Neuronal stem cell (in vitro differentiated cells): ENCODE results near the gene TMEM30B.

Source experiments
- DNase-seq: peaks from one replicate; pipeline ENCODE4 v3.0.0-alpha.2; 2013; ENCODE audit warnings: low spot score
- H2AFZ ChIP-seq: one replicate; pipeline ENCODE4 v1.6.1; 2013; ENCODE audit warnings: mild to moderate bottlenecking, low read length, inconsistent platforms
- H2AK5ac ChIP-seq: 2 replicates; pipeline ENCODE4 v1.6.1; 2013; ENCODE audit warnings: low read depth, mild to moderate bottlenecking, inconsistent platforms, low read length, moderate library complexity, mixed read lengths
- H2BK120ac ChIP-seq: 2 replicates; pipeline ENCODE4 v1.6.1; 2013; ENCODE audit warnings: low read depth, mild to moderate bottlenecking, inconsistent platforms, low read length, moderate library complexity, mixed read lengths
- H2BK12ac ChIP-seq: one replicate; pipeline ENCODE4 v1.6.1; 2013; ENCODE audit warnings: low read length, inconsistent platforms
- H2BK15ac ChIP-seq: 2 replicates; pipeline ENCODE4 v1.6.1; 2013; ENCODE audit warnings: mild to moderate bottlenecking, low read length, inconsistent platforms, mixed read lengths
- H2BK5ac ChIP-seq: one replicate; pipeline ENCODE4 v1.6.1; 2013; ENCODE audit warnings: inconsistent platforms, mild to moderate bottlenecking, low read length, moderate library complexity
- H3K14ac ChIP-seq: one replicate; pipeline ENCODE4 v1.6.1; 2013; ENCODE audit warnings: low read length, inconsistent platforms
- H3K18ac ChIP-seq: 2 replicates; pipeline ENCODE4 v1.6.1; 2013; ENCODE audit warnings: low read length, inconsistent platforms
- H3K23ac ChIP-seq: 2 replicates; pipeline ENCODE4 v1.6.1; 2013; ENCODE audit warnings: low read depth, mild to moderate bottlenecking, mixed read lengths, low read length, inconsistent platforms; ENCODE audit not compliant: poor library complexity
- H3K27ac ChIP-seq: replicated peaks from 3 replicates; pipeline ENCODE4 v1.5.1; 2013; ENCODE audit warnings: low read length, inconsistent platforms
- H3K27me3 ChIP-seq, 3 experiments: 2 replicates each; pipeline ENCODE4 v1.6.1; 2013; ENCODE audit warnings: low read length in 3 of 3, mild to moderate bottlenecking in 2 of 3, inconsistent platforms in 1 of 3, low read depth in 1 of 3, mixed read lengths in 1 of 3, moderate library complexity in 1 of 3; ENCODE audit not compliant: control insufficient read depth in 3 of 3, insufficient read depth in 3 of 3
- H3K36me3 ChIP-seq, 2 donors: replicated peaks in 1 of 2; 2 replicates each; pipeline ENCODE4 v1.6.1; 2013; ENCODE audit warnings: low read length in 2 of 2; ENCODE audit not compliant: control insufficient read depth in 2 of 2, insufficient read depth in 2 of 2
- H3K4ac ChIP-seq: 2 replicates; pipeline ENCODE4 v1.6.1; 2013; ENCODE audit warnings: inconsistent platforms, mild to moderate bottlenecking, low read length, moderate library complexity
- H3K4me1 ChIP-seq, 2 donors: 1 replicate in 1 of 2; 2 replicates in 1 of 2; pipeline ENCODE4 v1.6.1; 2013; ENCODE audit warnings: low read length in 2 of 2, low read depth in 1 of 2; ENCODE audit not compliant: control insufficient read depth in 2 of 2, insufficient read depth in 1 of 2
- H3K4me2 ChIP-seq: one replicate; pipeline ENCODE4 v1.6.1; 2013; ENCODE audit warnings: mild to moderate bottlenecking, low read length, inconsistent platforms; ENCODE audit not compliant: insufficient read depth, poor library complexity, severe bottlenecking
- H3K4me3 ChIP-seq, 2 donors: 2 replicates each; pipeline ENCODE4 v1.5.1; 2013; ENCODE audit warnings: low read length in 2 of 2, mild to moderate bottlenecking in 2 of 2, inconsistent platforms in 1 of 2, moderate library complexity in 1 of 2
- H3K79me1 ChIP-seq: one replicate; pipeline ENCODE4 v1.6.1; 2013; ENCODE audit warnings: low read depth, mild to moderate bottlenecking, inconsistent platforms, low read length, moderate library complexity
- H3K9ac ChIP-seq: one replicate; pipeline ENCODE4 v1.6.1; 2013; ENCODE audit warnings: mild to moderate bottlenecking, low read depth, low read length, inconsistent platforms; ENCODE audit not compliant: poor library complexity
- H3K9me3 ChIP-seq, 2 donors: replicated peaks in 1 of 2; 2 replicates each; pipeline versions ENCODE3 to v1.6.1; 2013; ENCODE audit warnings: low read length in 2 of 2, mild to moderate bottlenecking in 2 of 2, inconsistent platforms in 1 of 2, low read depth in 1 of 2, mixed read lengths in 1 of 2, moderate library complexity in 1 of 2; ENCODE audit not compliant: control insufficient read depth in 2 of 2, insufficient read depth in 1 of 2
- H4K8ac ChIP-seq: one replicate; pipeline ENCODE4 v1.6.1; 2013; ENCODE audit warnings: low read depth, mild to moderate bottlenecking, inconsistent platforms, low read length, moderate library complexity
- H4K91ac ChIP-seq: one replicate; pipeline ENCODE4 v1.6.1; 2013; ENCODE audit warnings: low read length, low read depth, mild to moderate bottlenecking, inconsistent platforms; ENCODE audit not compliant: poor library complexity
- WGBS, 2 donors: extraction: QIAGEN DNeasy Blood & Tissue Kit; methylation state at CpG; one replicate each; pipeline ENCODE4 v1.1.7; 2013; ENCODE audit warnings: missing lambda C conversion rate in 2 of 2, mixed read lengths in 1 of 2; ENCODE audit not compliant: insufficient read length in 2 of 2, insufficient replicate concordance in 1 of 2; ENCODE audit errors: extremely low coverage in 2 of 2; 5-methylcytosine and 5-hydroxymethylcytosine counted together

The TMEM30B gene

DNA sequence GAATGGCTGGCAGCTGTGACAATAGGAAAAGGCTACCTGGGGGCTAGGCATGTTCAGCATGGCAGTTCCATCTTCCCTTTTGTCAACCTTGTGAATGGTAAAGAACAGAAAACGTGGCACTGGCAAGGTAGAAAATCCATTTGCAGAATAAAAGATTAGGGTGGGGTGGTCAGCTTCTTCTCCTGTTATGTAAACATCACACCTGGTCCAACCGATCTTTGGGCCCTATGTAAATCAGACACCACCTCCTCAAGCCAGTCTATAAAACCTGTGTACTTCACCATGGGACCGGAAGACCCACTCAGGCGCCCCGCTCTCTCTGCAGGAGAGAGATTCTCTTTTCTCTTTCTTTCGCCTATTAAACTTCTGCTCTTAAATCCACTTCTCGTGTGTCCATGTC is 19.6 kb upstream of the TMEM30B start:
- Histone ChIP-seq H4K8ac (no peak overlapping the region), H3K79me1 (no peaks in the 10 kb centered on the region), H2BK15ac (no peak overlapping the region), H3K36me3 (no peaks in the 10 kb centered on the region), H3K27ac (no peak overlapping the region), H3K4me2 (no peak overlapping the region), H2AK5ac (no peak overlapping the region), H3K18ac (no peak overlapping the region), H3K4ac (no peak overlapping the region), H3K14ac (no peak overlapping the region), H3K4me3 (no peak overlapping the region), H3K9ac (no peak overlapping the region), H2BK5ac (no peak overlapping the region), H4K91ac (no peak overlapping the region), H3K23ac (no peak overlapping the region), H3K4me1 (no peaks in the 10 kb centered on the region), H3K27me3 (peaks cover 0 to 4% (median 0%) of the 10 kb centered on the region in 3 experiments), H2BK12ac (no peak overlapping the region), H3K9me3 (no peaks in the 10 kb centered on the region), H2BK120ac (no peak overlapping the region), H2AFZ (no peak overlapping the region)
- no peak for DNase-seq
- WGBS, 2 donors: no CpG with 5 or more reads among the region's 7 CpGs

DNA sequence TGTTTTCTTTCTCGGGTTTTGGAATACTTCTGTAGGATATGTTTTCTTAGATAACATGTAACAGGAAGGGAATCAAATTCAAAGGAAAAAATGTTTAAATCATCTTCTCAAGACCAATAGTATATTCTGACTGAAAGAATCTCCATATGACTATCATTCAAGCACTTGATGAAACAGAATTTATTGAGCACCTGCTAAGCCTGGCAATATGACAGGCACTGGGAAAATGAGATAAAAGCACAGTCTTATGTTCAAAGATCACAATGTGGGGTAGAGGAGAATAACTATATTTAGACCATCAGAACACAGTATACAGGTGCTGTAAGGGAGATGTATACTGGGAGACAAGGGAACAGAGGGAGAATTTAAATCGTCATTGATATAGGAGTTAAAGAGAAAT is 19.1 kb upstream of the TMEM30B start:
- Histone ChIP-seq H3K27ac (no peak overlapping the region), H3K14ac (no peak overlapping the region), H3K36me3 (no peaks in the 10 kb centered on the region), H3K18ac (no peak overlapping the region), H3K27me3 (peaks cover 0 to 4% (median 0%) of the 10 kb centered on the region in 3 experiments), H3K4me3 (no peak overlapping the region), H4K8ac (no peak overlapping the region), H3K9me3 (no peaks in the 10 kb centered on the region), H2BK15ac (no peak overlapping the region), H2BK12ac (no peak overlapping the region), H3K79me1 (no peaks in the 10 kb centered on the region), H2AFZ (no peak overlapping the region), H3K23ac (no peak overlapping the region), H3K9ac (no peak overlapping the region), H4K91ac (no peak overlapping the region), H3K4ac (no peak overlapping the region), H3K4me1 (no peaks in the 10 kb centered on the region), H2AK5ac (no peak overlapping the region), H2BK5ac (no peak overlapping the region), H3K4me2 (no peak overlapping the region), H2BK120ac (no peak overlapping the region)
- DNase-seq: no peak
- 100% methylated on average over 1 of the region's 2 CpGs; no CpG with 5 or more reads in 1 of the 2 donors for WGBS, 2 donors

- Histone ChIP-seq H3K4me2 (no peak overlapping the region), H3K27me3 (peaks cover 0 to 4% (median 0%) of the 10 kb centered on the region in 3 experiments), H4K8ac (no peak overlapping the region), H3K23ac (no peak overlapping the region), H3K27ac (no peak overlapping the region), H3K4me1 (no peaks in the 10 kb centered on the region), H3K9ac (no peak overlapping the region), H3K9me3 (no peaks in the 10 kb centered on the region), H2AK5ac (no peak overlapping the region), H3K4me3 (no peak overlapping the region), H4K91ac (no peak overlapping the region), H3K18ac (no peak overlapping the region), H2BK120ac (no peak overlapping the region), H2AFZ (no peak overlapping the region), H2BK5ac (no peak overlapping the region), H3K36me3 (no peaks in the 10 kb centered on the region), H3K79me1 (no peaks in the 10 kb centered on the region), H2BK12ac (no peak overlapping the region), H3K4ac (no peak overlapping the region), H2BK15ac (no peak overlapping the region), H3K14ac (no peak overlapping the region)
- no CpG with 5 or more reads among the region's 3 CpGs for WGBS, 2 donors
- no peak for DNase-seq
These were observed 17.7 kb upstream of the TMEM30B start for GRCh38 chr14:61298824-61299223.

- H2BK120ac ChIP-seq: no peak overlapping the region
- no peak for DNase-seq
- no peak overlapping the region for H4K91ac ChIP-seq
- H3K36me3 ChIP-seq: no peaks in the 10 kb centered on the region
- H3K4me1 ChIP-seq: no peaks in the 10 kb centered on the region
- no peak overlapping the region for H2AFZ ChIP-seq
- no peak overlapping the region for H3K4ac ChIP-seq
- no peak overlapping the region for H2BK12ac ChIP-seq
- no peak overlapping the region for H2BK15ac ChIP-seq
- H3K9ac ChIP-seq: no peak overlapping the region
- H2AK5ac ChIP-seq: no peak overlapping the region
- H3K27me3 ChIP-seq: peaks cover 0 to 4% (median 0%) of the 10 kb centered on the region in 3 experiments
- H3K18ac ChIP-seq: no peak overlapping the region
- no peak overlapping the region for H4K8ac ChIP-seq
- no peak overlapping the region for H3K4me2 ChIP-seq
- no peak overlapping the region for H3K14ac ChIP-seq
- H3K23ac ChIP-seq: no peak overlapping the region
- H3K9me3 ChIP-seq: no peaks in the 10 kb centered on the region
- H3K27ac ChIP-seq: no peak overlapping the region
- no CpG with 5 or more reads among the region's 6 CpGs for WGBS, 2 donors
- no peaks in the 10 kb centered on the region for H3K79me1 ChIP-seq
- H2BK5ac ChIP-seq: no peak overlapping the region
- H3K4me3 ChIP-seq: no peak overlapping the region
These were observed 16.4 kb upstream of the TMEM30B start for GRCh38 chr14:61297581-61297980.
